Measurements from ENCODE around the gene SH3PXD2B.
"Not testable (repeated sequence)": the region's sequence is repeated elsewhere in the genome, so short reads cannot be mapped to it uniquely, and the experiment has no call there.

GRCh38 chr5:172326901-172327300 is 127.4 kb downstream of the SH3PXD2B start:
- TF ChIP-seq EZH2phosphoT487 (IDR thresholded peaks at IDR 0.05; ENCODE audit: borderline replicate concordance); CTCF (IDR thresholded peaks at IDR 0.05 in 2 of 3, conservative IDR thresholded peaks at IDR 0.05 in 1 of 3; ENCODE audit: borderline replicate concordance in 1 of 3, insufficient read depth in 1 of 3, low read depth in 2 of 3, low read length in 2 of 3); EZH2 (IDR thresholded peaks at IDR 0.05); REST (IDR thresholded peaks at IDR 0.05; ENCODE audit: low read depth); POLR2A (IDR thresholded peaks at IDR 0.05; ENCODE audit: borderline replicate concordance, extremely low read depth, insufficient read depth, insufficient read length); RAD21 (IDR thresholded peaks at IDR 0.05; ENCODE audit: low read depth); EGR1 (IDR thresholded peaks at IDR 0.05; ENCODE audit: low read depth); TCF7L2 (IDR thresholded peaks at IDR 0.05; ENCODE audit: borderline replicate concordance, extremely low read depth, insufficient read depth, insufficient read length): not testable (repeated sequence)

Measured in HCT116 (cell line).